GM23248 (cell line): ENCODE data around the gene PTPRZ1.

Source experiments
- EZH2 ChIP-seq: fragments of 200-600 bp; sonication (generic); IDR thresholded peaks from 2 replicates; pipeline ENCODE4 v1.6.1; 2018; ENCODE audit warnings: antibody characterized with exemption, mild to moderate bottlenecking; ENCODE audit not compliant: insufficient read depth, poor library complexity, severe bottlenecking
- EZH2phosphoT487 ChIP-seq: fragments of 200-600 bp; sonication (generic); IDR thresholded peaks from 2 replicates; pipeline ENCODE4 v1.6.1; 2018; ENCODE audit warnings: antibody characterized with exemption, moderate library complexity, mild to moderate bottlenecking, low read depth; ENCODE audit not compliant: insufficient read depth

- TF ChIP-seq EZH2 (no peak), EZH2phosphoT487 (no peak)
Observed at GRCh38 chr7:121938429-121938996, 65.6 kb downstream of the PTPRZ1 start.
